ENCODE data around the gene COP1.

The COP1 gene

DNA sequence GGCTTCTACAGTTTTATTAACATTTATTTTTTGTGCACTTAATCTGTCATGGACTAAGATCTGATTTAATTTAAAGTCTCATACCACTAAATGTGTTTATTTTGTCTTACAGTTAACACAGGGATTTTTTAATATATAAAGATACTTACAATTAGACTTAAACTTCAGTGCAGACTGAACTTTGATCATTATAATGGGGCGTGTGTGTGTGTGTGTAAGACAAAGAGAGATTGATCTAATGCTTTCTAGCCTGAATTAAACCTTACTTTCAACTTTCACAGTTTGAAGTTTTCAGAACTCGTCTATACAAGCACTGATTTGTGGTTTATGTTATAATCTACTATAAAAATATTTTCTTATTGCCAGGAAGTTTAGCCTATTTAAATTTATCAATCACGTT lies 150.8 kb downstream of the COP1 start:
- Histone ChIP-seq H3K9me3 (no peaks in the 10 kb centered on the region), H3K36me3 (peaks cover 11% of the 10 kb centered on the region; the same call in 1 of the 2 replicates), H3K4me2 (no peak overlapping the region), H4K20me1 (peaks cover 19% of the 10 kb centered on the region; the same call in 1 of the 2 replicates), H3K9ac (no peak overlapping the region), H3K4me1 (no peaks in the 10 kb centered on the region), H3K27ac (no peak overlapping the region), H3K4me3 (no peak overlapping the region), H3K27me3 (no peaks in the 10 kb centered on the region)
- TF ChIP-seq Cebpa-rat (IDR thresholded peaks at IDR 0.05), result no peak

GRCh38 chr1:176055398-176055797 lies 151.7 kb downstream of the COP1 start:
- H3K27me3 ChIP-seq, result no peaks in the 10 kb centered on the region

GRCh38 chr1:176051902-176052518 lies 155.1 kb downstream of the COP1 start:
- Histone ChIP-seq H3K9ac (no peak overlapping the region), H3K36me3 (peaks cover 18% of the 10 kb centered on the region; the same call in 1 of the 2 replicates), H3K4me1 (no peaks in the 10 kb centered on the region), H3K4me2 (no peak overlapping the region), H4K20me1 (peaks cover 20% of the 10 kb centered on the region; the same call in 1 of the 2 replicates), H3K27ac (no peak overlapping the region), H3K9me3 (no peaks in the 10 kb centered on the region), H3K4me3 (no peak overlapping the region), H3K27me3 (no peaks in the 10 kb centered on the region)
- no peak for TF ChIP-seq Cebpa-rat (IDR thresholded peaks at IDR 0.05)

More at GRCh38 chr1:176055398-176055797, 151.7 kb downstream of the COP1 start:
- Histone ChIP-seq H3K27ac (no peak overlapping the region), H3K4me1 (no peaks in the 10 kb centered on the region), H3K4me2 (no peak overlapping the region), H3K9ac (no peak overlapping the region), H4K20me1 (peaks cover 20% of the 10 kb centered on the region; the same call in 1 of the 2 replicates), H3K4me3 (no peak overlapping the region), H3K36me3 (peaks cover 14% of the 10 kb centered on the region; the same call in 1 of the 2 replicates), H3K9me3 (no peaks in the 10 kb centered on the region)
- no peak for TF ChIP-seq Cebpa-rat (IDR thresholded peaks at IDR 0.05)

DNA sequence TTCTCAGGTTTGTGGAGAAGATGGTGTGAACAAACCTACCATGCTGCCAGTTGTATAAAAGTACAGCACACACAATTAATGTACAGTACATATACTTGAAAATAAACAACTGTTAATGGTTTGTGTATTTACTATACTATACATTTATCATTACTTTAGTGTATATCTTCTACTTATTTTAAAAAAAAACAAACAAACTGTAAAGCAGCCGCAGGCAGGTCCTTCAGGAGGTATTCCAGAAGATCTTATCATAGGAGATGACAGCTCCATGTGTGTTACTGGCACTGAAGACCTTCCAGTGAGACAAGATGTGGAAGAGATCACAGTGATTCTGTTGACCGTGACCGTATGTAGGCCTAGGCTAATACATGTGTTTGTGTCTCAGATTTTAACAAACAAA lies 155.7 kb downstream of the COP1 start:
- H3K27ac ChIP-seq, result no peak overlapping the region
- H3K9me3 ChIP-seq, result no peaks in the 10 kb centered on the region
- no peaks in the 10 kb centered on the region for H3K27me3 ChIP-seq
- peaks cover 20% of the 10 kb centered on the region; the same call in 1 of the 2 replicates for H4K20me1 ChIP-seq
- no peak overlapping the region for H3K4me2 ChIP-seq
- TF ChIP-seq Cebpa-rat (IDR thresholded peaks at IDR 0.05), result no peak
- no peak overlapping the region for H3K4me3 ChIP-seq
- no peaks in the 10 kb centered on the region for H3K4me1 ChIP-seq
- H3K36me3 ChIP-seq, result peaks cover 18% of the 10 kb centered on the region; the same call in 1 of the 2 replicates
- no peak overlapping the region for H3K9ac ChIP-seq

GRCh38 chr1:176049582-176049981 lies 157.5 kb downstream of the COP1 start:
- H3K27me3 ChIP-seq, result no peaks in the 10 kb centered on the region
- no peak for TF ChIP-seq Cebpa-rat (IDR thresholded peaks at IDR 0.05)

DNA sequence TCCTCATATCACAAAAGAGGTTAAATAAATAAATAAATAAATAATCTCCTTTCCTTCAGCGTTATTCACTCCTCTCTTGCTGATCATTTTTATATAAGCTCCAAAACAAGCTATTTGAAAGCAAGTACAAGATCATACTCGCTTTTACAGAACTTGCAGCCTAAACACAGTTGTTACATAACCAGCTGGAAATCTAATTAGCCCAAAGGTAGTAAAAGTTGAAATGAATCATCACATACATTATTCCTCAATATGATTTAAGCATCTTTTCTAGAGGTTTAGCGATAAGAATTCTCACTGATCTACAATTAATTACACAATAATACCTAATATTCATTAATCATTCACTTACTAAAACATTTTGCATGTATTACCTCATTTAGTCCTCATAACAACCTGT lies 160.2 kb downstream of the COP1 start:
- Histone ChIP-seq H3K9me3 (no peaks in the 10 kb centered on the region), H3K27ac (no peak overlapping the region), H3K36me3 (peaks cover 27% of the 10 kb centered on the region), H3K27me3 (no peaks in the 10 kb centered on the region), H3K4me3 (no peak overlapping the region), H4K20me1 (peaks cover 6% of the 10 kb centered on the region; the same call in 1 of the 2 replicates), H3K4me1 (no peaks in the 10 kb centered on the region), H3K4me2 (no peak overlapping the region), H3K9ac (no peak overlapping the region)
- no peak for TF ChIP-seq Cebpa-rat (IDR thresholded peaks at IDR 0.05)

More at GRCh38 chr1:176049582-176049981, 157.5 kb downstream of the COP1 start:
- Histone ChIP-seq H3K27ac (no peak overlapping the region), H3K4me3 (no peak overlapping the region), H3K9me3 (no peaks in the 10 kb centered on the region), H3K4me1 (no peaks in the 10 kb centered on the region), H3K4me2 (no peak overlapping the region), H4K20me1 (peaks cover 20% of the 10 kb centered on the region; the same call in 1 of the 2 replicates), H3K9ac (no peak overlapping the region), H3K36me3 (peaks cover 13% of the 10 kb centered on the region; the same call in 1 of the 2 replicates)

DNA sequence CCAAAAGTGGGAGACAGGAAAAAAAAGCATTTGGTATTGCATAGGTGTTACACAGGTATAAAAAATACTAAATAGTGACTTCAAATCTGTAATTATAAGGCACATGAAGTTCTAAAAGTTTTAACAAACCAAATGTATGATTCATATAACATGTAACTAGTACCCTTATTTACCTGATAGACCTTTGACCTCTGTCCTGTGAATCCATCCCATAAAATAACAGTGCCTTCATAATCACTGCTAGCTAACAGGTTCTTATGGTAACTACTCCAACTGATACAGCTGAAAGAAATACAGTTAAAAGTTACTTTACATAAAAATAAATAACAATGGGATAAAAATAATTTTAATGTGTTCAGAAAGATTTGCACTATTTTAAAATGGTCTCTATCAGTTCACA lies 163.5 kb downstream of the COP1 start:
- H3K27me3 ChIP-seq, result no peaks in the 10 kb centered on the region
- H3K9ac ChIP-seq, result no peak overlapping the region
- peaks cover 43% of the 10 kb centered on the region for H3K36me3 ChIP-seq
- H4K20me1 ChIP-seq, result no peaks in the 10 kb centered on the region
- TF ChIP-seq Cebpa-rat (IDR thresholded peaks at IDR 0.05), result no peak
- no peaks in the 10 kb centered on the region for H3K4me1 ChIP-seq
- no peaks in the 10 kb centered on the region for H3K9me3 ChIP-seq
- no peak overlapping the region for H3K27ac ChIP-seq
- no peak overlapping the region for H3K4me3 ChIP-seq
- no peak overlapping the region for H3K4me2 ChIP-seq

GRCh38 chr1:176033881-176034280 lies 173.2 kb downstream of the COP1 start:
- Histone ChIP-seq H3K9me3 (no peaks in the 10 kb centered on the region), H3K4me2 (no peak overlapping the region)
- no peak for TF ChIP-seq Cebpa-rat (IDR thresholded peaks at IDR 0.05)

DNA sequence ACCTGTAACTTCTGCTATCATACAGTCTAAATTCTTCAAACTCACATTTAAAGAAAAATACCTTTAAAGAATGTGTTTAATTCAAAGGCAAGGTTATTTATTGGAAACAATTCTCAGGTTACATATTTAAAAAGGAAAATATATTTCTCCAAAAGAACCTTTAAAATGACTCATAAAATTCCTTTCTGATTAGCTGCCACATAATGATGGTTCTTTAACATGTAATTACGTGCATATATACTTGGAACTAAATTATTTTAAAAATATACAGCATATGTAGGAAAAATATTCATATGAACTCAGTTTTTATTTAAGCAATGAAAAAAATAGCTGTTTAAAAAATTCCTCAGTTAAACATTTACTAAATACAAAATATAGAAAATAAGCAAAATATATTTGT lies 173.6 kb downstream of the COP1 start:
- no peak overlapping the region for H3K9ac ChIP-seq
- H3K4me2 ChIP-seq, result no peak overlapping the region
- no peaks in the 10 kb centered on the region for H3K4me1 ChIP-seq
- H4K20me1 ChIP-seq, result peaks cover 13% of the 10 kb centered on the region; the same call in 1 of the 2 replicates
- no peak overlapping the region for H3K4me3 ChIP-seq
- no peak overlapping the region for H3K27ac ChIP-seq
- no peaks in the 10 kb centered on the region for H3K27me3 ChIP-seq
- peaks cover 43% of the 10 kb centered on the region for H3K36me3 ChIP-seq
- no peaks in the 10 kb centered on the region for H3K9me3 ChIP-seq
- TF ChIP-seq Cebpa-rat (IDR thresholded peaks at IDR 0.05), result no peak

More at GRCh38 chr1:176033881-176034280, 173.2 kb downstream of the COP1 start:
- Histone ChIP-seq H3K4me3 (no peak overlapping the region), H3K27me3 (no peaks in the 10 kb centered on the region), H3K4me1 (no peaks in the 10 kb centered on the region), H3K27ac (no peak overlapping the region), H3K36me3 (peaks cover 47% of the 10 kb centered on the region), H3K9ac (no peak overlapping the region), H4K20me1 (peaks cover 13% of the 10 kb centered on the region; the same call in 1 of the 2 replicates)

GRCh38 chr1:176032040-176032645 lies 174.9 kb downstream of the COP1 start:
- no peaks in the 10 kb centered on the region for H3K4me1 ChIP-seq
- no peak overlapping the region for H3K27ac ChIP-seq
- no peak overlapping the region for H3K4me3 ChIP-seq
- peaks cover 13% of the 10 kb centered on the region; the same call in 1 of the 2 replicates for H4K20me1 ChIP-seq
- H3K36me3 ChIP-seq, result peaks cover 45% of the 10 kb centered on the region
- H3K4me2 ChIP-seq, result no peak overlapping the region
- no peaks in the 10 kb centered on the region for H3K9me3 ChIP-seq
- TF ChIP-seq Cebpa-rat (IDR thresholded peaks at IDR 0.05), result no peak
- H3K27me3 ChIP-seq, result no peaks in the 10 kb centered on the region
- H3K9ac ChIP-seq, result no peak overlapping the region
